Subcutaneous abdominal adipose tissue (tissue), 5 donors: Measurements from ENCODE around the gene GBGT1.

Source experiments
- H3K27ac ChIP-seq: one replicate; pipeline ENCODE4 v1.7.0; 2013; ENCODE audit warnings: low read depth, mild to moderate bottlenecking, inconsistent platforms, low read length, moderate library complexity
- H3K27me3 ChIP-seq, 5 donors: one replicate each; pipeline ENCODE4 v1.7.0; 2013; ENCODE audit warnings: low read length in 5 of 5, inconsistent platforms in 1 of 5; ENCODE audit not compliant: control insufficient read depth in 5 of 5, insufficient read depth in 4 of 5
- H3K36me3 ChIP-seq, 5 donors: one replicate each; pipeline ENCODE4 v1.7.0; 2013; ENCODE audit warnings: low read length in 5 of 5; ENCODE audit not compliant: control insufficient read depth in 5 of 5, insufficient read depth in 5 of 5
- H3K4me1 ChIP-seq, 5 donors: one replicate each; pipeline ENCODE4 v1.7.0; 2013; ENCODE audit warnings: low read length in 5 of 5, mild to moderate bottlenecking in 3 of 5, moderate library complexity in 1 of 5; ENCODE audit not compliant: control insufficient read depth in 5 of 5, insufficient read depth in 5 of 5
- H3K4me3 ChIP-seq, 5 donors: one replicate each; pipeline ENCODE4 v1.7.0; 2013; ENCODE audit warnings: low read length in 5 of 5, low read depth in 1 of 5
- H3K9ac ChIP-seq, 5 donors: one replicate each; pipeline ENCODE4 v1.7.0; 2013; ENCODE audit warnings: low read length in 5 of 5, mild to moderate bottlenecking in 4 of 5, moderate library complexity in 3 of 5
- H3K9me3 ChIP-seq, 5 donors: one replicate each; pipeline ENCODE4 v1.7.0; 2013; ENCODE audit warnings: low read length in 5 of 5; ENCODE audit not compliant: control insufficient read depth in 5 of 5
- donor health status: healthy.
- donor health status: healthy.
- donor health status: healthy.
- donor health status: healthy.
- donor health status: healthy.

Gene GBGT1

DNA sequence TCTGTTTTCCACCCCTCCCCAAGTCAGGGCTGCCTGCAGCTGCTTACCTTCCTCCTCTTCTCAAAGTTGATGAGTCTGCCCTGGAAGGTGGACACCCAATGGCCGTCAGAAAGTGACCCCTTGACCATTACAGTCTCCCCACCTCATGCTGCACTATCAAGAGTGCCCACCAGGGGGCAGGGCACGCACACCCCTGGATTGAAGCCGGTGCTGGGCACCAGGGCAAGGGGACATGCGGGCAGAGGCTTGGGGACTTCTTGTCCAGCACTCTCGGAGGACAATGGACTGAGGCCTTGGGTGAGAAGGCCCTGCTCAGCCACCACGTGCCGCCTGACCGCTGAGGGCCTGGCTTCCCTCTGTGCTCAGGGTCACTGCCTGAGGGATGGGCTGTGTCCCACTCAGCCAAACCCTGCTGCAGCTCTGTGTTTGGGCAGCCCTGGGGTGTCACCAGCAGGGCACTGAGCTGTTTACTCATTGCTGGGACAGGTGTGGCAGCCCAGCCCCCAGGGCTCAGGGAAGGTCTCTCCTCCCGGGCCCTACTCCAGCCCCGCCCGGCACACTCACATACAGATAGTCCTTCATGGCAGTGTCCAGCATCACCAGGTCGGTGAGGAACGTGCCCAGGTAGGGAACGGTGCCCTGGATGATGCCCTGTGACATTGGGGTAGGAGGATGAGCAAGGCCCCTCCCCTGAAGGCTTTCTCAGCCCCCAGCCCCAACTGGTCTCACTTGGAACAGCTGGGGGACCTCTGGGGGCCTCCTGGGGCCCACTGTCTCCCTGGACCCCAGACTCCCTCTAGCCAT, 60.3 kb downstream of the GBGT1 start:
- H3K36me3 ChIP-seq, result peaks cover 0 to 98% (median 97%) of the 10 kb centered on the region in 5 donors
- no peaks in the 10 kb centered on the region for H3K27me3 ChIP-seq

More for the DNA sequence above, 60.3 kb downstream of the GBGT1 start:
- Histone ChIP-seq H3K27ac (no peak overlapping the region), H3K9ac (no peak overlapping the region), H3K4me3 (no peak overlapping the region), H3K9me3 (no peaks in the 10 kb centered on the region), H3K4me1 (peaks cover 0 to 4% (median 0%) of the 10 kb centered on the region in 5 donors)
